Frontal cortex (tissue), 4 donors: Measurements from ENCODE around the gene SMIM17. TPM values are rescaled to one million over a fixed set of nuclear protein-coding genes. Genes with fewer than 3 reads are reported as not detected.

Source experiments
- DNase-seq, 2 donors: peaks; one replicate each; pipeline ENCODE4 v3.0.0; 2012; ENCODE audit warnings: low spot score in 2 of 2
- FAIRE-seq: peaks from 2 replicates; lab custom pipeline; 2012; peaks lifted over from hg19 to GRCh38; lab: Jason Lieb, UNC
- total RNA-seq: library from RNA; depleted of rRNA; stranded (reverse); fragments of >200 nt; gene quantifications from one replicate; pipeline ENCODE4 v1.2.3, GENCODE V29; 2014
- donor health status: control.
- donor health status: control.
- donor health status: control.

The SMIM17 gene
- total RNA-seq, 1 donor from 2014 or later: 26.5 TPM

DNA sequence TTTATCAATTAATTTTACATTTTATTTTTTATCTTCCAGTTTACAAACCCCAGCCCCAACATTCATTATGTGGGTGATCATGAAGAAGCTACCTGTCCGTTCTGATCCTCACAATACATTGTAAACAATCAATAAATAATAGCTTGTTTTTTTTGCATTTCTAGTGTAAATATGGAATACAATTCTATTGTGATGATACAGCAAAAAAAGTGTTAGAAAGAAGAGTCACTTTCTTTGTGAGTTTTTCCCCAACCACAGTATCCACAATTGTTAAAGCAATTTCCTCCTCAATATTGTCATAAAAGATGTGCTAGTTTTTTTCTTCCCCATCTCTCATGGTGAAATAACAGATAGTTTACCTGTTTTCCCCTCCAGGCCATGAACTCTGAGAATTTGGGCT, 58.9 kb downstream of the SMIM17 start:
- FAIRE-seq: no peak

DNA sequence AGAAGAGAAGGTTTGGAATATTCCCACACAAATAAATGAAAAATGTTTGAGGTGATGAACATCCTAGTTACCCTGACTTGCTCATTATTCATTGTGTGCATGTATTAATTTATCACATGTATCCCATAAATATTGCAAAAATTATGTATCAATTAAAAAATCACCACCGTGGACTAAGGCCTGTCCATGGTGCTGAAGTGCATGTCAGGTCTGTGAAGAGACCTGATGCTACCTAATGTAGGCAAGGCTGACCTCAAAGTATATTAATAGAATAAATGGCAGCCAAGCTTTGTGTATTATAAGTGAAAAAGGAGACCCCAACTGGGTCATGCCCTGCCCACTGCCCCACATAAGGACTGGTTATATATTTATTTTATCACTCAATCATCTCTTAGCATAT, 63.0 kb downstream of the SMIM17 start:
- FAIRE-seq (no peak), DNase-seq (no peak)

More for the DNA sequence above, 58.9 kb downstream of the SMIM17 start:
- DNase-seq: no peak

Other genes starting within 250 kb of the SMIM17 start
- 4.5 TPM for gene ZNF582, start 249.6 kb upstream of the SMIM17 start, total RNA-seq
- gene ZNF583, start 238.8 kb upstream of the SMIM17 start, total RNA-seq: 55.4 TPM
- gene ZNF667, start 165.8 kb upstream of the SMIM17 start, total RNA-seq: 28.5 TPM
- 12.6 TPM for gene ZNF471, start 135.3 kb upstream of the SMIM17 start, total RNA-seq
- gene ZFP28, start 104.2 kb upstream of the SMIM17 start, total RNA-seq: 35.5 TPM
- 15.1 TPM for gene ZNF470, start 75.7 kb upstream of the SMIM17 start, total RNA-seq
- gene ZNF71, start 47.9 kb upstream of the SMIM17 start, total RNA-seq: 14.7 TPM
- gene ZNF835, start 28.6 kb downstream of the SMIM17 start, total RNA-seq: 13.0 TPM
- 49.7 TPM for gene PEG3, start 197.6 kb downstream of the SMIM17 start, total RNA-seq
- 4.5 TPM for gene ZIM2, start 197.6 kb downstream of the SMIM17 start, total RNA-seq